ENCODE results near the gene GCN1.
"Not testable (repeated sequence)": the region's sequence is repeated elsewhere in the genome, so short reads cannot be mapped to it uniquely, and the experiment has no call there.

Gene GCN1

DNA sequence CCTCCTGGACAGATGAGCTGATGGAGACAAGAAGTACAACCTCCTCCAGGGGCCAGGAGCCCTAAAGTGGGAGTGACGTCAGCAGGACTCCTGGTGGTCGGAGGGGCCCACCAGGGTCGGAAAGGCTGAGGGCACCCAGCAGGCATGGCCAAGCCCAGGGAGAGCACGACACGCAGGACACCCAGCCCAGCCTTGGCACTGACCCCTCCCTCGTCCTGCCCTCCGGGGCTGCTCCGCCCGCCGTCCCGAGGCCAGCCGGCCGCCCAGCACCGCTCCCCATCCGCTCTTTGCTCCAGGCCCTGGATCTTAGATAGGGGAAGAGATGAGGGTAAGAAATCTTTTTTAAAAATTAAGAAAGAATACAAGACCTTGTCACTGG, 20.8 kb upstream of the GCN1 start:
- DNase-seq (ENCODE audit: low read depth, low spot score) = no peak
- CTCF ChIA-PET = interaction anchor here (1.0 to 5.9 kb wide), 3 partner anchors 13 to 51 kb away, joined by 3 to 43 read pairs (median 17); partner anchors contain the start of gene RPLP0
- no peak overlapping the region for H3K4me3 ChIP-seq (ENCODE audit: low read depth, low read length)
- TF ChIP-seq, protein P1, sequence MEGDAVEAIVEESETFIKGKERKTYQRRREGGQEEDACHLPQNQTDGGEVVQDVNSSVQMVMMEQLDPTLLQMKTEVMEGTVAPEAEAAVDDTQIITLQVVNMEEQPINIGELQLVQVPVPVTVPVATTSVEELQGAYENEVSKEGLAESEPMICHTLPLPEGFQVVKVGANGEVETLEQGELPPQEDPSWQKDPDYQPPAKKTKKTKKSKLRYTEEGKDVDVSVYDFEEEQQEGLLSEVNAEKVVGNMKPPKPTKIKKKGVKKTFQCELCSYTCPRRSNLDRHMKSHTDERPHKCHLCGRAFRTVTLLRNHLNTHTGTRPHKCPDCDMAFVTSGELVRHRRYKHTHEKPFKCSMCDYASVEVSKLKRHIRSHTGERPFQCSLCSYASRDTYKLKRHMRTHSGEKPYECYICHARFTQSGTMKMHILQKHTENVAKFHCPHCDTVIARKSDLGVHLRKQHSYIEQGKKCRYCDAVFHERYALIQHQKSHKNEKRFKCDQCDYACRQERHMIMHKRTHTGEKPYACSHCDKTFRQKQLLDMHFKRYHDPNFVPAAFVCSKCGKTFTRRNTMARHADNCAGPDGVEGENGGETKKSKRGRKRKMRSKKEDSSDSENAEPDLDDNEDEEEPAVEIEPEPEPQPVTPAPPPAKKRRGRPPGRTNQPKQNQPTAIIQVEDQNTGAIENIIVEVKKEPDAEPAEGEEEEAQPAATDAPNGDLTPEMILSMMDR (IDR thresholded peaks at IDR 0.05; ENCODE audit: insufficient read depth, low read length, missing control alignments) = no peak
- POLR2A ChIA-PET = no interaction called here

DNA sequence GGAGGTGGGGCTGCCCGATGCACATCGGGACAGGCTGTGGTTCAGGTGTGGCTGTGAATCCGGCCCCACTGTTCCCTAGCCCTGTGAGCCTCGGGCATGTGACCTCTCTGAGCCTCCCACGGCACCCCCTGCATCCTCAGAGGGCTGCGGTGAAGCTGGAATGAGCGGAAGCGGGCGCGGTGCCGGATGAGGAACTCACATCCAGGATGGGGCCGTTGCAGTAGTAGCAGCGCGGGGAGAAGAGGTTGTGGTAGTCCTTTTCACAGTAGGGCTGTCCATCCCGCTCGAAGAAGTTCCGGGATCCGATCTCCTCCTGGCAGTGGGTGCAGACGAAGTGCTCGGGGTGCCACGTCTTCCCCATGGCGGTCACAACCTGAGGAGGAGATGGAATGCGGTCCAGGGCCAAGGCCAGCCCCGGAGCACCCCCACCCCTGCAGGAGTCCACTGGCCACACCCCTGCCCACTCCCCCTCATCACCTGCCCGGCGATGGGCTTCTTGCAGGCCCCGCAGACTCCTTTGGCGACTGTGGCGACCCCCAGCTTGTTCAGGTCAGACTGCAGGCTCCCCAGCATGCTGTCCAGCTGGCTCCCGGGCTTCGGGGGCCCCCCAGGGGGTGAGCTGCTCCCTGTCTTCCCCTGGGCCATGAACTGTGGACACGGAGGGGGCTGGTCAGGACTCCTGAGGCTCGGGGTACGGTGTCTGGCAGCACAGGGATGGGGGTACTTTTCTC, 20.3 kb upstream of the GCN1 start:
- POLR2A ChIA-PET = interaction anchor here (0.6 kb wide), 1 partner anchor 14 kb away, joined by 3 read pairs; the partner anchor contains the start of gene RPLP0
- TF ChIP-seq, protein P1 (IDR thresholded peaks at IDR 0.05; ENCODE audit: insufficient read depth, low read length, missing control alignments) = no peak
- DNase-seq (ENCODE audit: low read depth, low spot score) = no peak
- no peak overlapping the region for H3K4me3 ChIP-seq (ENCODE audit: low read depth, low read length)
- CTCF ChIA-PET = interaction anchor here (1.0 to 5.9 kb wide), 3 partner anchors 13 to 52 kb away, joined by 3 to 43 read pairs (median 17); partner anchors contain the start of gene RPLP0

DNA sequence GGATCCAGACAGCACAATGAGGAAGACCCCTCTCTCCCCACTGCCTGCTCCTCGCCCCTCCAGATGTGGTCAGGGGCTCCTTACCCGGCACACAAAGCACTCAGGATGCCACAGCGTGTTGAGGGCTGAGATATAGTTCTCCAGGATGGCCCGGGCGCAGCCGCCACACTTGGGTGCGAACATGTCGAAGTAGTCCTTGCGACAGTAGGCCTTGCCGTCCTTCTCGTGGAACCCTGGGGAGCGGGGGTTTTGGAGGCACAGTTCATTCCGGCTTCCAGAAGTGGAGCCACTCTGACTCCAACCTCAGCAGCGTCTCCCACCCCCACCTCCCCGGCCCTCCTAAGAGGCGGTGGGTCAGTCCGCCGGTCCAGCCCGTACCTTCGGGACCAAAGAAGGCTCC, 19.2 kb upstream of the GCN1 start:
- TF ChIP-seq, protein P1 (IDR thresholded peaks at IDR 0.05; ENCODE audit: insufficient read depth, low read length, missing control alignments) = no peak
- ChIA-PET POLR2A (interaction anchor here (0.6 to 5.0 kb wide), 2 partner anchors 13 to 47 kb away, joined by 4 to 34 read pairs; partner anchors contain the start of gene RPLP0), CTCF (interaction anchor here (2.1 to 5.9 kb wide), 2 partner anchors 12 to 14 kb away, joined by 17 to 43 read pairs; partner anchors contain the start of gene RPLP0)
- H3K4me3 ChIP-seq (ENCODE audit: low read depth, low read length) = no peak overlapping the region
- DNase-seq (ENCODE audit: low read depth, low spot score) = no peak

DNA sequence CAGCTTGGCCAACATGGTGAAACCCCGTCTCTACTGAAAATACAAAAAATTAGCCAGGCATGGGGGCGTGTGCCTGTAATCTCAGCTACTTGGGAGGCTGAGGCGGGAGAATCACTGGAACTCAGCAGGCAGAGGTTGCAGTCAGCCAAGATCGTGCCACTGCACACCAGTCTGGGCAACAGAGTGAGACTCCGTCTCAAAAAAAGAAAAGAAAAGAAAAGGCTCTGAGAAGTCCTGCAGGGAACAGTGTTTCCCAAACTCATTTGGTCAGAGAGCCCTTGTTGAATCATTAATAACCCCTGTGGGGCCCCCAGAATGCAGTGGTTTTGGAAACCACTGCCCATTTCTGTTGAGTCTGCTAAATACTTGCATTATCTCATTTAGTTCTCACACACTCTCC, 18.7 kb upstream of the GCN1 start:
- CTCF ChIA-PET = interaction anchor here (1.6 to 5.9 kb wide), 2 partner anchors 11 to 16 kb away, joined by 10 to 43 read pairs; partner anchors contain the start of gene RPLP0
- POLR2A ChIA-PET = interaction anchor here (0.6 to 5.0 kb wide), 2 partner anchors 13 to 48 kb away, joined by 4 to 34 read pairs; partner anchors contain the start of gene RPLP0

GRCh38 chr12:120212301-120212700, 17.8 kb upstream of the GCN1 start:
- H3K4me3 ChIP-seq (ENCODE audit: low read depth, low read length) = no peak overlapping the region
- ChIA-PET CTCF (interaction anchor here (0.7 to 5.9 kb wide), 4 partner anchors 10 to 16 kb away, joined by 3 to 43 read pairs (median 6); partner anchors contain the start of gene RPLP0), POLR2A (interaction anchor here (5.0 kb wide), 1 partner anchor 12 kb away, joined by 34 read pairs; the partner anchor contains the start of gene RPLP0)
- no peak for DNase-seq (ENCODE audit: low read depth, low spot score)
- TF ChIP-seq, protein P1 (IDR thresholded peaks at IDR 0.05; ENCODE audit: insufficient read depth, low read length, missing control alignments) = no peak

More for the DNA sequence above, 18.7 kb upstream of the GCN1 start:
- not testable (repeated sequence) for H3K4me3 ChIP-seq (ENCODE audit: low read depth, low read length); DNase-seq (ENCODE audit: low read depth, low spot score)

DNA sequence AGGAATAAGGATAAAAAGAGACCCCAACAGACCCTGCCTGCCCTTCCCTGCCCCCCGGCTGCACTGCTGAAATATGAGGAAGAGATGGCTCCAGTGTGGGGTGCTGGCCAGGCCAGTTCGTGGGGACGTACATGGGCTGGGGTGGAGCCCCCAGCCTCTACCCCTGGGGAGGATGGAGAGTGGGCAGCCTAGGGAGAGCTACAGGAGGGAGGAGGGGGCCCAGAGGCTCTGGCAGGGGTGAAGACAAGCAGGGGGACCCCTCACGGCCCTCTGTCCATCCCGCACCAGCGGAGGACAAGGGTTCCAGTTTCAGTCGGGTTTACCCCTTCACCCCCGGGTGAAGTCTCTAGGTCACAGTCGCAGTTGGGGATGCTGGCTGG, 17.4 kb upstream of the GCN1 start:
- CTCF ChIA-PET = interaction anchor here (0.8 to 5.9 kb wide), 3 partner anchors 10 to 17 kb away, joined by 3 to 43 read pairs (median 10); partner anchors contain the start of gene RPLP0
- no peak overlapping the region for H3K4me3 ChIP-seq (ENCODE audit: low read depth, low read length)
- no peak for DNase-seq (ENCODE audit: low read depth, low spot score)
- POLR2A ChIA-PET = interaction anchor here (5.0 kb wide), 1 partner anchor 11 kb away, joined by 34 read pairs; the partner anchor contains the start of gene RPLP0
- TF ChIP-seq, protein P1 (IDR thresholded peaks at IDR 0.05; ENCODE audit: insufficient read depth, low read length, missing control alignments) = no peak
